A549 (cell line): ENCODE results near the gene TMEM9. TPM values are rescaled to one million over a fixed set of nuclear protein-coding genes. Genes with fewer than 3 reads are reported as not detected.
"Not testable (repeated sequence)": the region's sequence is repeated elsewhere in the genome, so short reads cannot be mapped to it uniquely, and the experiment has no call there.

Experiments
- ATAC-seq, 2 experiments: fragments of 200-7000 bp in 1 of 2; fragments of >200 bp in 1 of 2; cut with Nextera tagmentation in 1 of 2; cut with Tn5 transposase in 1 of 2; 3 replicates each; pipeline versions ENCODE4 v1.8.0 to v1.9.1; 2018 to 2020; ENCODE audit warnings: mild to moderate bottlenecking in 1 of 2, moderate library complexity in 1 of 2
- CTCF ChIA-PET: fragments of 300-600 bp; sonication (Branson Sonifier 250); formaldehyde crosslinking; extraction: SDS; loops from one replicate; lab custom pipeline; 2021; ENCODE audit warnings: antibody characterized with exemption, inconsistent platforms; lab: Yijun Ruan, JAX
- POLR2A ChIA-PET: fragments of 350-600 bp; formaldehyde crosslinking; extraction: SDS; loops from one replicate; lab custom pipeline; 2021; ENCODE audit warnings: antibody characterized with exemption, inconsistent platforms; lab: Yijun Ruan, JAX
- DNase-seq, 2 experiments: peaks; one replicate each; pipeline versions ENCODE4 v3.0.0 to v3.0.0-alpha.2; 2011 to 2016; ENCODE audit warnings: low read depth in 1 of 2, low spot score in 1 of 2
- FAIRE-seq: peaks from 2 replicates; lab custom pipeline; 2011; peaks lifted over from hg19 to GRCh38; lab: Jason Lieb, UNC
- H3K27ac ChIP-seq, 2 experiments: fragments of >200 bp; sonication (Bioruptor Twin); formaldehyde crosslinking; 3 replicates each; pipeline ENCODE4 v1.5.1; 2016 to 2017
- H3K4me1 ChIP-seq: fragments of >200 bp; sonication (Bioruptor Twin); formaldehyde crosslinking; 3 replicates; pipeline ENCODE4 v1.6.1; 2016
- H3K4me2 ChIP-seq: fragments of >200 bp; sonication (Bioruptor Twin); formaldehyde crosslinking; 3 replicates; pipeline ENCODE4 v1.6.1; 2016
- H3K4me3 ChIP-seq: fragments of >200 bp; sonication (Bioruptor Twin); formaldehyde crosslinking; 3 replicates; pipeline ENCODE4 v1.5.1; 2016
- H3K9me3 ChIP-seq: fragments of >200 bp; sonication (Bioruptor Twin); formaldehyde crosslinking; 3 replicates; pipeline ENCODE4 v1.6.1; 2016
- CEBPB ChIP-seq, 2 experiments: fragments of >200 bp in 1 of 2; sonication (Bioruptor Twin) in 1 of 2; formaldehyde crosslinking in 1 of 2; IDR thresholded peaks; 2 replicates each; pipeline ENCODE4 v1.6.1; 2012 to 2016
- ELK1 ChIP-seq: fragments of 150-350 bp; IDR thresholded peaks from 2 replicates; pipeline ENCODE4 v1.6.1; 2014; ENCODE audit warnings: low read depth, mild to moderate bottlenecking, low read length
- EP300 ChIP-seq, 2 experiments: fragments of >200 bp; sonication (Bioruptor Twin); formaldehyde crosslinking; IDR thresholded peaks; 2 replicates in 1 of 2; 3 replicates in 1 of 2; pipeline ENCODE4 v1.6.1; 2016 to 2017
- FOXS1 ChIP-seq: fragments of 250-450 bp; sonication (Bioruptor Pico); IDR thresholded peaks from 2 replicates; pipeline ENCODE4 v1.5.0; 2020; ENCODE audit warnings: mild to moderate bottlenecking, moderate library complexity
- GATA3 ChIP-seq: IDR thresholded peaks from 2 replicates; pipeline ENCODE4 v1.6.1; 2012; ENCODE audit warnings: borderline replicate concordance
- HDAC2 ChIP-seq: fragments of 200-600 bp; sonication (generic); IDR thresholded peaks from 2 replicates; pipeline ENCODE4 v1.6.1; 2016
- HOXA7 ChIP-seq: fragments of 250-450 bp; sonication (Bioruptor Pico); IDR thresholded peaks from 2 replicates; pipeline ENCODE4 v1.5.0; 2020; ENCODE audit warnings: mild to moderate bottlenecking, moderate library complexity
- MAX ChIP-seq: IDR thresholded peaks from 2 replicates; pipeline ENCODE4 v1.6.1; 2012
- MYC ChIP-seq: IDR thresholded peaks from 2 replicates; pipeline ENCODE4 v1.6.1; 2012; ENCODE audit warnings: mild to moderate bottlenecking, inconsistent platforms, low read length, improper control_type of control experiment, borderline replicate concordance
- NFE2L2 ChIP-seq: fragments of 150-350 bp; conservative IDR thresholded peaks from 2 replicates; pipeline ENCODE4 v1.6.1; 2014; ENCODE audit warnings: low read length
- NPAS2 ChIP-seq: fragments of 250-450 bp; sonication (Bioruptor Pico); IDR thresholded peaks from 2 replicates; pipeline ENCODE4 v1.8.0; 2022; ENCODE audit warnings: mild to moderate bottlenecking, moderate library complexity, borderline replicate concordance
- RCOR1 ChIP-seq: fragments of 150-350 bp; IDR thresholded peaks from 2 replicates; pipeline ENCODE4 v1.6.1; 2014; ENCODE audit warnings: antibody characterized with exemption, low read length, low read depth
- REST ChIP-seq: fragments of 200-600 bp; sonication (generic); IDR thresholded peaks from 2 replicates; pipeline ENCODE4 v1.6.1; 2016; ENCODE audit warnings: antibody characterized with exemption, mild to moderate bottlenecking, moderate library complexity
- RNF2 ChIP-seq: fragments of 200-600 bp; sonication (generic); IDR thresholded peaks from 2 replicates; pipeline ENCODE4 v1.6.1; 2016; ENCODE audit warnings: low read depth, mild to moderate bottlenecking, antibody characterized with exemption, moderate library complexity, borderline replicate concordance
- SREBF2 ChIP-seq: fragments of 450-650 bp; IDR thresholded peaks from 2 replicates; pipeline ENCODE4 v1.6.1; 2014; ENCODE audit warnings: mild to moderate bottlenecking, moderate library complexity
- TFCP2L1 ChIP-seq: fragments of 250-450 bp; sonication (Bioruptor Pico); IDR thresholded peaks from 2 replicates; pipeline ENCODE4 v1.5.0; 2021; ENCODE audit warnings: mild to moderate bottlenecking
- ZFP36 ChIP-seq: fragments of 450-650 bp; IDR thresholded peaks from 2 replicates; pipeline ENCODE4 v1.6.1; 2014; ENCODE audit warnings: borderline replicate concordance; ENCODE audit not compliant: partially characterized antibody
- ZSCAN20 ChIP-seq: fragments of 250-450 bp; sonication (Bioruptor Pico); IDR thresholded peaks from 2 replicates; pipeline ENCODE4 v1.8.0; 2022; ENCODE audit warnings: mild to moderate bottlenecking, moderate library complexity
- WGBS: methylation state at CpG from one replicate; pipeline ENCODE4 v1.1.6; 2017; ENCODE audit errors: missing lambda C conversion rate; 5-methylcytosine and 5-hydroxymethylcytosine counted together
- polyA plus RNA-seq, 4 experiments: library from polyadenylated mRNA; depleted of rRNA in 3 of 4; stranded (reverse); fragments of >200 nt; fragmentation: RNase III in 1 of 4; extraction: RNeasy Plus Mini Kit Qiagen cat#74134 plus additional on column Dnase treatment in 1 of 4; gene quantifications; 2 replicates in 3 of 4; 3 replicates in 1 of 4; pipeline ENCODE4 v1.2.3, GENCODE V29; 2011 to 2017
- TF ChIP-seq, protein P1 (sequence below): fragments of 450-650 bp; IDR thresholded peaks from 2 replicates; pipeline ENCODE4 v1.6.1; 2014; ENCODE audit warnings: antibody characterized with exemption

Gene TMEM9
- polyA plus RNA-seq, 2 of the 4 experiments (the other 2 are of a cell fraction): 86.8 to 97.0 TPM

DNA sequence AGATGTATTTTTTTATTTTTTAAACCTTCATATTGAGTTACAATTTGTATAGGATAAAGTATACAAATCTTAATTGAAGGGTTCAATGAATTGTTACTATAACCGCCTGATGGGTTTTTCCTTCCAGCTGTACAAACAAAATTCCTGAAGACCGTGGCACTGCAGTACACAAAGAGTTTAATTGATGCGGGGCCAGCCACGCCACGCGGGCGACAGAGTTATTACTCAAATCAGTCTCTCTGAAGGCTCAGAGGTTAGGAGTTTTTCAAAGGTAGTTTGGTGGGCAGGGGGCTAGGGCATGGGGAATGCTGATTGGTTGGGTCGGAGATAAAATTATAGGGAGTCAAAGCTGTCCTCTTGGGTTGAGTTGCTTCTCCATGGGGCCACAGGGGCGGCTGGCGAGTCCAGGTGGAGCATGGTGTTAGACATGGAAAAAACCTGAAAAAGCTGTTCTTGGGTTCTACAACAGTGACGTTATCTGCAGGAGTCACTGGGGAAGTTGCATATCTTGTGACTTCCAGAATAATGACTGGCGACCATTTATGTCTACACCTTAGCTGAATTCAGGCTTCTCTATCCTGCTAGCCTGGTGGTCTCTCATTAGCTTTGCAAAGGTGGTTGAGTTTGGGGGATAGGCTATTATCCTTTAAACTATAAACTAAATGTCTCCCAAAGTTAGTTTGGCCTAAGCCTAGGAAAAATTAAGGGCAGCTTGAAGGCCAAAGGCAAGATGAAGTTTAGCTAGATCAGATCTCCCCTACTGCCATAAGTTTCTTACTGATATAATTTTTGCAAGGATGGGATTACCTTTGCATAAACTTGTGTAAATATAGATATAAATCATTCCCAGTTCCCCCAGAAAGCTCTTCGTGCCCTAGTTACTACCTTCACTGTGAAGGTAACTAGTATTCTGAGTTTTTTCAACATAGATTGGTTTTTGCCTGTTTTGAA, 13.0 kb upstream of the TMEM9 start (continued):
- no peak for TF ChIP-seq CEBPB (IDR thresholded peaks at IDR 0.05)

DNA sequence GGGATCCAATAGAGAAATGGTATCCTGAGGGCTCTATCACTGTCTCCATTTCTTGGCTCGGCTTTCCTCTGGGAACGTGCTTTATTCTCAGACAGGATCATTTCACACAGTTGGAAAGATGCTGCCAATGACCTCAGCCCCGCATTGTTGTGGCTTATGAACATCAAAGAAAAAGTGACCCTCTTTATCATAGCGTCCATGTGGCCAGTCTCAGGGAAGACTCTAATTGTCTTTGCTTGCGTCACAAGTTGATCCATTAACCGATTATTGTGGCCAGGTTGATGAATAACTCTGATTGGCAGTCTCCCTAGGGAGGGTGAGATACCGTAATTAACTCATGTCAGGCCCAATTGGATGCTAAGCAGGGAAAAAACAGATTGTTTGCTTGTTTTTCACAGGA, 10.4 kb upstream of the TMEM9 start:
- ATAC-seq (no peak), DNase-seq (no peak), FAIRE-seq (no peak)
- Histone ChIP-seq H3K9me3 (no peaks in the 10 kb centered on the region), H3K4me1 (peaks cover 4% of the 10 kb centered on the region), H3K4me3 (no peak overlapping the region), H3K4me2 (no peak overlapping the region), H3K27ac (no peak overlapping the region)
- TF ChIP-seq NFE2L2 (no peak), GATA3 (no peak), RNF2 (no peak), MYC (no peak)
- CTCF ChIA-PET: interaction anchor here (0.7 to 3.3 kb wide), 2 partner anchors 10 to 105 kb away, joined by 3 to 11 read pairs; partner anchors contain the start of gene TMEM9
- WGBS: 73% methylated on average over 7 of the region's 7 CpGs
- POLR2A ChIA-PET: interaction anchor here (1.2 kb wide), 1 partner anchor 11 kb away, joined by 5 read pairs; the partner anchor contains the start of gene TMEM9

DNA sequence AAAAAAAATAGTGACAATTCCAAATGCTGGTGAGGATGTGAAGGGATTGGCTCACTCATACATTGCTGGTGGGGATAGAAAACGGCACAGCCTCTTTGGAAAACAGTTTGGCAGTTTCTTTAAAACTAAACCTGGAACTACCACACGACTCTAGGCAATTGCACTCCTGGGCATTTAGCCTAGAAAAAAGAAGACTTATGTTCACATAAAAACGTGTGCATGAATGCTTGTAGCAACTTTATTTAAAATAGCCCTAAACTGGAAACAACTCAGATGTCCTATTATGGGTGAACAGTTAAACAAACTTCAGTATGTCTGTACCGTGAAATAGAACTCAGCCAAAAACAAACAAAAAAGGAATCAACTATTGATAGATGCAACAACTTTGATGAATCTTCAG, 9.4 kb upstream of the TMEM9 start:
- H3K4me1 ChIP-seq: no peaks in the 10 kb centered on the region
- no peak for FAIRE-seq
- WGBS: 46% methylated on average over 4 of the region's 4 CpGs
- no peak overlapping the region for H3K27ac ChIP-seq
- TF ChIP-seq MAX: no peak
- TF ChIP-seq, all 56 proteins: peak for 0
- Histone ChIP-seq H3K4me2 (no peak overlapping the region), H3K9me3 (no peaks in the 10 kb centered on the region), H3K4me3 (no peak overlapping the region)
- ChIA-PET CTCF (interaction anchor here (0.7 kb wide), 1 partner anchor 106 kb away, joined by 3 read pairs; no protein-coding TSS in a partner anchor), POLR2A (interaction anchor here (1.2 kb wide), 1 partner anchor 10 kb away, joined by 5 read pairs; the partner anchor contains the start of gene TMEM9)
- no peak for ATAC-seq
- DNase-seq: no peak

DNA sequence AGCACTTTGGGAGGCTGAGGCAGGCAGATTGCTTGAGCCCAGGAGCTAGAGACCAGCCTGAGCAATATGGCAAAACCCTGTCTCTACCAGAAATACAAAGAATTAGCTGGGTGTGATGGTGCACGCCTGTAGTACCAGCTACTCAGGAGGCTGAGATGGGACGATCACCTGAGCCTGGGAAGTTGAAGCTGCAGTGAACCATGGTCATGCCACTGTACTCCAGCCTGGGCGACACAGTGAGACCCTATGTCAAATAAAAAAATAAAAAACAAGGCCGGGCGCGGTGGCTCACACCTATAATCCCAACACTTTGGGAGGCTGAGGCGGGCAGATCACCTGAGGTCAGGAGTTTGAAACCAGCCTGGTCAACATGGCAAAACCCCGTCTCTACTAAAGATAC, 8.8 kb upstream of the TMEM9 start:
- H3K4me2 ChIP-seq, CTCF ChIA-PET, H3K9me3 ChIP-seq, FAIRE-seq, H3K27ac ChIP-seq, H3K4me3 ChIP-seq, H3K4me1 ChIP-seq, POLR2A ChIA-PET, ATAC-seq, DNase-seq: not testable (repeated sequence)
- WGBS: 84% methylated on average over 8 of the region's 8 CpGs

GRCh38 chr1:201157949-201158348, 3.7 kb upstream of the TMEM9 start:
- ChIA-PET CTCF (interaction anchor here (1.1 to 4.4 kb wide), 4 partner anchors 9 to 203 kb away, joined by 4 to 32 read pairs (median 10); no protein-coding TSS in a partner anchor), POLR2A (no interaction called here)
- no peak overlapping the region for H3K4me3 ChIP-seq
- H3K27ac ChIP-seq: no peak overlapping the region
- no peak overlapping the region for H3K4me2 ChIP-seq
- FAIRE-seq (no peak), ATAC-seq (no peak), DNase-seq (no peak)
- 65% methylated on average over 2 of the region's 2 CpGs for WGBS
- H3K9me3 ChIP-seq: no peaks in the 10 kb centered on the region
- H3K4me1 ChIP-seq: peaks cover 6% of the 10 kb centered on the region
- no peak for TF ChIP-seq ZSCAN20 (CRISPR knock-in tag)
- TF ChIP-seq HOXA7 (CRISPR knock-in tag): no peak
- no peak for TF ChIP-seq EP300 (IDR thresholded peaks at IDR 0.05)
- TF ChIP-seq SREBF2: no peak
- TF ChIP-seq FOXS1 (CRISPR knock-in tag): no peak
- no peak for TF ChIP-seq REST
- TF ChIP-seq, protein P1, sequence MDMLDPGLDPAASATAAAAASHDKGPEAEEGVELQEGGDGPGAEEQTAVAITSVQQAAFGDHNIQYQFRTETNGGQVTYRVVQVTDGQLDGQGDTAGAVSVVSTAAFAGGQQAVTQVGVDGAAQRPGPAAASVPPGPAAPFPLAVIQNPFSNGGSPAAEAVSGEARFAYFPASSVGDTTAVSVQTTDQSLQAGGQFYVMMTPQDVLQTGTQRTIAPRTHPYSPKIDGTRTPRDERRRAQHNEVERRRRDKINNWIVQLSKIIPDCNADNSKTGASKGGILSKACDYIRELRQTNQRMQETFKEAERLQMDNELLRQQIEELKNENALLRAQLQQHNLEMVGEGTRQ: no peak
- no peak for TF ChIP-seq RCOR1
- TF ChIP-seq HDAC2: no peak
- no peak for TF ChIP-seq TFCP2L1
- no peak for TF ChIP-seq NPAS2 (CRISPR knock-in tag)
- no peak for TF ChIP-seq ZFP36
- TF ChIP-seq ELK1: no peak
